ENCODE data around the gene RBM23.
"Not testable (repeated sequence)": the region's sequence is repeated elsewhere in the genome, so short reads cannot be mapped to it uniquely, and the experiment has no call there.

Gene RBM23

GRCh38 chr14:22915886-22916521, 2.9 kb downstream of the RBM23 start:
- no peak for DNase-seq

GRCh38 chr14:22914836-22915235, 4.1 kb downstream of the RBM23 start:
- DNase-seq = not testable (repeated sequence)

GRCh38 chr14:22910916-22911315, 8.0 kb downstream of the RBM23 start:
- no peak for DNase-seq

DNA sequence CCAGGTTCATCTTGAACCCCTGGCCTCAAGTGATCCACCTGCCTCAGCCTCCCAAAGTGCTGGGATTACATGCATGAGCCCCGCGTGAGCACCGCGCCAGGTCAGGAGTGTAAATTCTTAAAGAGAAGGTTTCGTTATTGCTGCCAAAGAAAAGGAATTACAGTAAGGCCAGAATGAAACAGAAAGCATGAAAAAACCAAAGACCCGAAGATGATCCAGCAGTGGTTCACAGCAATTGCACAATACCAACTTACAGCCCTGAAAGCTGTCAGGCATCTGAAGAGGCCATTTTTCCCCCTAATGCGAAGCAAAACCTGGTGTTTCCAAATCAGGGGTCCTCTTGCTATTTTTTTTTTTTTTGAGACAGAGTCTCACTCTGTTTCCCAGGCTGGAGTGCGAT, 10.3 kb downstream of the RBM23 start:
- no peak for DNase-seq

DNA sequence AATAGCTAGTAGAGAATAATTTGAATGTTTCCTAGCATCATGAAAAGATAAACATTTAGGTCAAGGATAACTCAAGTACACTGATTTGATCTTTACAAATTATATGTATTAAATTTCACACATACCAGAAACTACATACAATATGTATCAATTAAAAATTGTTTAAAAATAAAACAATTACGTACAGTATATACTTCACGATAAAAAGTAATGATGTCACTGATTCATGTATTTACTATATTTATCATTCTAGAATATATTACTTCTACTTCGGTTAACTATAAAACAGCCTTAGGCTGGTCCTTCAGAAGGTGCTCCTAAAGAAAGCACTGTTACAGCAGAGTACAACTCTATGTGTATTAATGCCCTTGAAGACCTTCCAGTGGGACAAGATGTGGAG, 11.5 kb downstream of the RBM23 start:
- no peak for DNase-seq

GRCh38 chr14:22906073-22906472, 12.9 kb downstream of the RBM23 start:
- DNase-seq = no peak

DNA sequence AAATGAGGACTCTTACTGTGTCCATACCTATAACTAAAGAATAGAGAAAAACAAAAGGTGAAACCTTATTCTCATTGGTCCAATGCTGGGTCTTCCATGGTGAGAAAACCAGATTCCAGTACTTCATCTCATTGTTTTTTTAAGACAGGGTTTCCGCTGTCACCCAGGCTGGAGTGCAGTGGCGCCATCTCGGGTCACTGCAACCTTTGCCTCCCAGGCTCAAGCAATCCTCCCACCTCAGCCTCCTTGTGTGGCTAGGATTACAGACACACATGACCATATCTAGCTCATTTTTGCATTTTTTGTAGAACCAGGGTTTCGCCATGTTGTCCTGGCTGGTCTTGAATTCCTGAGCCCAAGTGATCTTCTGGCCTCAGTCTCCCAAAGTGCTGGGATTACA, 13.3 kb downstream of the RBM23 start:
- no peak for DNase-seq

- no peak for DNase-seq
Observed at GRCh38 chr14:22903742-22904087, 15.2 kb downstream of the RBM23 start.

- no peak for DNase-seq
Observed at GRCh38 chr14:22901799-22902198, 17.1 kb downstream of the RBM23 start.

DNA sequence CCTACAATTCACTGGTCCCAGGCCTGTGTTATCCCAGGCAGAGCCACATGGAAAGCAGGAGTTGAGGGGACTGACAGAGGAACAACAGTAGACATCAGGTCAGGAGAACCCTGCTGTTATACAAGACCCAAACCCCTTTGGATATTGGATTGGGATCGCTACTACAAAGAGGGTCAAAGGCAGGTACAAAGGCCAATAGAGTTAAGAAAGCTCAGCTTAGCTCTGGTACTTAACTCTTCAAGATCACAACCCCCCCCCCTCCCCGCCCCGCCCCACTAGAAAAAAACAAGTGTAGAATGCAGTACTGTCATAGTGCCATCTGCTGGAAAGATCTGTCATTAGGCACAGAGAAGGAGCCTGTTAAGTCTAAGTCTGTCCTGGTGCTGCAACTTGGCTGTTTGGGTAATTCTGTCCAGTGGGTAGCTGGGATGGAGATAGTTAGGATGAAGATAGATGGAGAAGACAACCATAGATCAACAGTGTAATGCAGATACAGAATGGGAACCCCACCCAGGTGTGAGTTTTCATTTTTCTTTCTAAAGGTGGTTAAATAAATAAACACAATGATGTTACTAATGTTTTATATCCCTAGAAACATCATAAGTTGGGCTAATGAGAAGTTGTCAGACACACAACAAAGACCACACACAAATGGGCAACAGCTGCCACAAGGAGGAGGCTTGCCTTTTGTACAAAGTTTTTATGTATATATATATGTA, 18.7 kb downstream of the RBM23 start:
- peak; percentile 39 for DNase-seq

DNA sequence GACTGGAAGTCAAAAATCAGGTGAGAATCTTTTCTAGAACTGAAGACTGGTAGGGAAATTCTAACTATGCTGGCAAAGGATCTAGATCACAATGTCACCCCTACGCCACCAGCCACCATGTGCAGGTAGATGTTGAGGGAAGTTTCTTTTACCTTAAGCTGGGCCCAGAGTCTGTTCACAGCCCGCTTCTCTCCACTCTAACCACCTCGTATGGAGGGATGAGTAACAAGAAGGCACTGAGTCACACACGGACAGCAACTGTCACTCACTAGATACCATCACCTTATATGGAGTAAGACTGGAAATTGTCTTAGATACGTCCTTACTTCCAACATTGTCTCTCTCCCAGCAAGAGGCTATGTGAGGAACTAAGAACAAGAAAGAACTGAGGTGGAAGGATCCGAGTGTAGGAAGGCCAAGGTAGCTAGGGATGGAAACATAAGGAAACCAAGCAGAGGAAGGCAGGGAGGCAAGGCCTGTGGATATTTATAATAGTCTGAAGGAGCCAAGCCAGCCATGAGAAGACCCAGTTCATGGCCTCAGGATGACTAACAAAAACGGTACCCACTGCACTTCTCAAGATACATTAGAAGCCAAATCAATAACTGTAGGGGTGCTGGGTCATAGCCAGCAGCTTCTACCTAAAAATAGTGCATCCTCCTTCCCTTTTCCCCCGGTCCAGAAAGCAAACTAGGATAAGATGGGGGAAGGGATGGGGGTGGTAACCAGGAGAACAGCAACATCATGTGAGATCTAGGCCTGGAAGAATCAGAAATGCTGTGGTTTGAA, 20.5 kb downstream of the RBM23 start:
- peak; percentile 45 for DNase-seq

- no peak for DNase-seq
Observed at GRCh38 chr14:22897357-22897756, 21.6 kb downstream of the RBM23 start.

DNA sequence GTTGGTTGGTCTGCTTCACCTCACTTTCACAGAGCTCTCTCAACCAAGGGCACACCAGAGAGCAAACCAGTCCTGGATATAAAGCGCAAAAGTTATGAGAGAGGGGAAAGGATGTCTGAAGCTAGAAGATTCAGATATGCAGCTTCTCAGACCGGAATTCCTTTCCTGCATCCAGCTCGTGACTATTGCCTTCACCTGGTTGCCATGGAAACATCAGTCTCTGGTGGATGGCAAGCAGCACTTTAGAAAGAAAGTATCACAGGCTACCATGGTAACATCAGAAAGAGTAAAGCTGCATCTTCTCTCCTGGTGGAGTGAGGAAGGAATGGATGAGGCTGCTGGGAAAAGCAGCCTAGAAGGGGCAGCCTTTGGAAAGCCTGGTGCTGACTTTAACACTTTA, 22.2 kb downstream of the RBM23 start:
- no peak for DNase-seq

GRCh38 chr14:22896356-22896755, 22.6 kb downstream of the RBM23 start:
- DNase-seq = no peak

- DNase-seq = no peak
Observed at GRCh38 chr14:22895402-22895801, 23.5 kb downstream of the RBM23 start.

DNA sequence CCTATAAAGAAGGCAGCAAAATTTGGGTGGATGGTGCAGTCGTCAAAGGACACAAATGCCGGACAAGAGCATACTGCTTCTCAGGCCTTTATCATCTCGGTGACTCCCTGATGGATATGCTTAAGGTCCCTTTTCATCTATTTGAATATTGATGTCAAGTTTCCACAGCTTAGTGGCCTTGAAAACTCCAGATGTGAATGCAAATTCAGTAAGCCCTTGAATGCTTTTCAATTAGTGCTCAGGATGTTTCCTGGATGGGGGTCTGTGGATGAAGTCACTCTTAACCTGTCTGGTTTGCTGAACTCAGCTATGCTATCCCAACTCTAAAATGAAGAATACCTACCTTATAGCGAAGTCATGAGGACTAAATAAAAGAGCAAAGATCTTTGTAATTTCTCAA, 25.2 kb downstream of the RBM23 start:
- no peak for DNase-seq

DNA sequence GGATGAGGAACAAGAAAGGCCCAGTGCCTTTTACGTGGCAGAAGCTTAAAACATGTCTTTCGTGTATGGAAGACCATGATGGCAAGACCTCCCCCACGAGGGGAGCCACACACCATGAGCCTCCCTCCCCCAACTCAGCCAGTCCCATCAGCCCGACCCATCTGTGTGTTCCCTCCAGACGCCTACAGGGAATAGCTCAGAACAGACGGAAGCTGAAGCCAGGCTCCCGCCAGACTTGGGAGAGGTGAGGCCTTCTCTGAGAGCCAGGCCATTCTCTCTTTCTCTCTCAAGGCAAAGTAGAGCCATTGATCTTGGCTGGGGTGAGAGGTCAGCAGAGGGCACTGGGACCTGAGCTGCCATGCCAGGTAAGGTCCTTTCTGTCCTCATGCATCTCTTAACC, 26.5 kb downstream of the RBM23 start:
- DNase-seq = no peak

DNA sequence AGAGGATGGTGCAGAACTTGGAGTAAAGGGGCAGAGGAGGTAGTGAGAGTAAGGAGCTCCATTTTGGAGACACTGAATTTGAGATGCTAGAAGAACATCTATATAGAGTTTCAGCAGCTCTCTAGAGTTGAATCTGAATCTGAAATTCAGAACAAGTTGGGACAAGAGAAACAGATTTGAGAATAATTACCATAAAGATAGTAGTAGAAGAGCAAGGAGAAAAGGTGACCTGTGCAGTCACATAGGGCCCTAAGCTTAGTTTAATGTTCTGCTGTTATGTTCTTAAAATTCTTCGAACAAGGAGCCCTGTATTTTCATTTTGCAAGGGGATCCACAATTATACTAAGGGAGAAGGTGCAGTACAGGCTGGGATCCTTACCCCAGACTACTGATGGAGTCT, 28.5 kb downstream of the RBM23 start:
- no peak for DNase-seq

DNA sequence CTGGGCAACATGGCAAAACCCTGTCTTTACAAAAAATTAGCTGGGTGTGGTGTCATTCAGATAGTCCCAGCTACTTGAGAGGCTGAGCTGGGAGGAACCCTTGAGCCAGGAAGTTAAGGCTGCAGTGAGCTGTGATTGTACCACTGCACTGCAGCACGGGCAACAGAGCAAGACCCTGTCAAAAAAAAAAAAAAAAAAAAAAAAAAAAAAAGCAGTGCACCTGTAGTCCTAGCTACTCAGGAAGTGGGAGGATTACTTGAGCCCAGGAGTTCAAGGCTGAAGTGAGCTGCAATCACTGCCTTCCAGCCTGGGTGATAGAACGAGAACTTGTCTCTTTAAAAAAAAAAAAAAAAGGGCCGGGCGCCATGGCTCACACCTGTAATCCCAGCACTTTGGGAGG, 30.3 kb downstream of the RBM23 start:
- no peak for DNase-seq

GRCh38 chr14:22887990-22888378, 31.0 kb downstream of the RBM23 start:
- peak; percentile 70 for DNase-seq

GRCh38 chr14:22887260-22887989, 31.5 kb downstream of the RBM23 start:
- peak; percentile 58 for DNase-seq

DNA sequence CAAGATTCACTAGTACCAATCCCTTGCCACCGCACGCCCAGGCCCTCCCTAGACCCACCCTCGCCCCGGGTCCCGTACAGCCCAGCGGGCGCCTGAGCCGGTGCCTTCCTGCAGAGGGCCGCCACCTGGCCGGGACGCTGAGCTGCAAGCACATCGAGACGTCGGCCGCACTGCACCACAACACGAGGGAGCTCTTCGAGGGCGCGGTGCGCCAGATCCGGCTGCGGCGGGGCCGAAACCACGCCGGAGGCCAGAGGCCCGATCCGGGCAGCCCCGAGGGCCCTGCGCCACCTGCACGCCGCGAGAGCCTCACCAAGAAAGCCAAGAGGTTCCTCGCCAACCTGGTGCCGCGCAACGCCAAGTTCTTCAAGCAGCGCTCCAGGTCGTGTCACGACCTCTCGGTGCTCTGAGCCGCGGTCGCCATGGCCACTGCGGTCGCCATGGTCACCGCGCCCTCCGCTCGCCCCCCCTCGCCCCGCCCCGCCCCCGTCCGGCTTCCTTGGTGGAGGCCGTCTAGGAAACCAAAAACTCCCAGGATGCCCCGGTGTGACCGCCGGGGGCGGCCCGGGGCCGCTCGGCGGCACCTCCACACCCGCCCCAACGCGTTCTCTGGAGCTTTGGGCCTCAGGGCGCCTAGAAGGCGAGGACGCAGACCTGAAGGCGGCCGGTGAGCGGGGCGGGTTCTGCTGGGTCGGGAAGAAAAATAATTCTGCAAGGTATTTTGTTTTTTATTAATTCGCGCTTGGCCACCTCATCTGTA, 32.3 kb downstream of the RBM23 start:
- DNase-seq = peak; percentile 78

DNA sequence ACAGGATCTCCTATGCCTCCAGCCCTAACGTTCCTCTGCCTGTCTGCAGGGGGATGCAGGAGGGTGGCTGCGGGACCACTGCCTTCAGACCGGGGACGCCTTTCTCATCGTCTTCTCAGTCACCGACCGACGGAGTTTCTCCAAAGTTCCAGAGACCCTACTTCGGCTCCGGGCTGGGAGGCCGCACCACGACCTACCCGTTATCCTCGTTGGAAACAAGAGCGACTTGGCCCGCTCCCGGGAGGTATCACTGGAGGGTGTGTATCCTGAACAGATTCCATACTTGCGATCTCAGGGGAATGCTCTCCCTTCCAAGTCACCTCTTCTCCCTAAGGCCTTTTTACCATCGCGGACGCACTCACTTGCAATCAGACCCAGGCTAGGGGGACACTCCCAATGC, 33.0 kb downstream of the RBM23 start:
- DNase-seq = no peak
